Loucy (cell line): Measurements from ENCODE around the gene ART1.

ENCODE experiments used
- CTCF ChIP-seq: fragments of 200-600 bp; sonication (generic); conservative IDR thresholded peaks from 2 replicates; pipeline ENCODE4 v1.5.1; 2014; ENCODE audit warnings: mild to moderate bottlenecking, antibody characterized with exemption, low read length
- EZH2phosphoT487 ChIP-seq: fragments of 200-600 bp; IDR thresholded peaks from 2 replicates; pipeline ENCODE4 v1.6.1; 2018; ENCODE audit warnings: antibody characterized with exemption, mild to moderate bottlenecking, moderate library complexity, borderline replicate concordance

DNA sequence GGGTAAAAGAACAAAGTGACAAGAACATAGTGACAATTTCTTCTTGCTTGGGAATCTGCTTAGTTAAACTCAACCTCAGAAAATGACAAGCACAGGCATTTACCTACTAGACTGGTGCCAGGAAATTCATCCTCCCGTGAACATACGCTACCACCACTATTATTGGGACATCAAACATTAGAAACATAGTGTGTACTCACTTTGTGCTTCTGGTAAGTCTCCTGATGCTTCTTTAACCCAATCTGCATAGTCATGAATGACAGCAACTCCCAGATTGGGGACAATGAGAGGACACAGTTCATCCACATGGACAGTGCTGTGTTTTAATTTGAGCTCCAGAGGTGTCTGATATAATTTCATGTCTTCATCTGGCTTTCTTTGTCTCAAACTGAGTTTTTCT lies 55.5 kb downstream of the ART1 start:
- TF ChIP-seq CTCF (no peak), EZH2phosphoT487 (no peak)
